Measurements from ENCODE around the gene SNTB2. TPM values are rescaled to one million over a fixed set of nuclear protein-coding genes. Genes with fewer than 3 reads are reported as not detected.
A peak's percentile ranks its signal among the peaks of the same experiment; 100 is the strongest.

The SNTB2 gene
- total and polyA plus RNA-seq, 4 donors, result 2.1 to 7.8 (median 4.1) TPM

DNA sequence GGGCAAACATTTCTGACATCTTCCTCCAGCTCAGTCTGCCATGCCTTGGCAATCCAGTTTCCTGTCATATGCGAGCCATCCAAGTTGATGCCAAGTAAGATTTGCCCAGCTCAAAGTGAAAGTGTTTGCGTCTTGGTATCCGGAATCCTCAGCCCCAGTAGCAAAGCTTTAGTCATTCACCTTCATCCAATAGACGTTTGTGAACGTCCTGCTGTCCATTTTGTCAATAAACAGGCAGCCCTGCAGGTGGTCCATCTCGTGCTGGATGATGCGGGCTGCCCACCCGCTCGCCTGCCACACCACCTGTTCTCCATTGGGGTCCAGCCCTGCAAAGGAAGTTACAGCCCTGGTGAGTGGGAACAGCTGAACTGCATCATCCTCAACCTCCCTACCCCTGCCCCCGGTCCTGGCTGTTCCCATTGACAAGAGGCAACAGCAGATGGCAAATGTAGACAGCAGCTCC, 141.9 kb downstream of the SNTB2 start:
- peak overlapping the region; percentile 3 to 88 (median 83) for H3K4me3 ChIP-seq (ENCODE audit: low read depth in 1 of 3, low read length in 3 of 3)
- no peak for TF ChIP-seq EGR1 (IDR thresholded peaks at IDR 0.05; ENCODE audit: low read depth in 2 of 2)
- TF ChIP-seq, protein P1, sequence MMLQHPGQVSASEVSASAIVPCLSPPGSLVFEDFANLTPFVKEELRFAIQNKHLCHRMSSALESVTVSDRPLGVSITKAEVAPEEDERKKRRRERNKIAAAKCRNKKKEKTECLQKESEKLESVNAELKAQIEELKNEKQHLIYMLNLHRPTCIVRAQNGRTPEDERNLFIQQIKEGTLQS (IDR thresholded peaks at IDR 0.05), result no peak
- TF ChIP-seq, protein P2, sequence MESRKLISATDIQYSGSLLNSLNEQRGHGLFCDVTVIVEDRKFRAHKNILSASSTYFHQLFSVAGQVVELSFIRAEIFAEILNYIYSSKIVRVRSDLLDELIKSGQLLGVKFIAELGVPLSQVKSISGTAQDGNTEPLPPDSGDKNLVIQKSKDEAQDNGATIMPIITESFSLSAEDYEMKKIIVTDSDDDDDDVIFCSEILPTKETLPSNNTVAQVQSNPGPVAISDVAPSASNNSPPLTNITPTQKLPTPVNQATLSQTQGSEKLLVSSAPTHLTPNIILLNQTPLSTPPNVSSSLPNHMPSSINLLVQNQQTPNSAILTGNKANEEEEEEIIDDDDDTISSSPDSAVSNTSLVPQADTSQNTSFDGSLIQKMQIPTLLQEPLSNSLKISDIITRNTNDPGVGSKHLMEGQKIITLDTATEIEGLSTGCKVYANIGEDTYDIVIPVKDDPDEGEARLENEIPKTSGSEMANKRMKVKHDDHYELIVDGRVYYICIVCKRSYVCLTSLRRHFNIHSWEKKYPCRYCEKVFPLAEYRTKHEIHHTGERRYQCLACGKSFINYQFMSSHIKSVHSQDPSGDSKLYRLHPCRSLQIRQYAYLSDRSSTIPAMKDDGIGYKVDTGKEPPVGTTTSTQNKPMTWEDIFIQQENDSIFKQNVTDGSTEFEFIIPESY (IDR thresholded peaks at IDR 0.05), result no peak
- no peak for TF ChIP-seq SP1 (IDR thresholded peaks at IDR 0.05)
- TF ChIP-seq GABPA (IDR thresholded peaks at IDR 0.05 in 1 of 2, conservative IDR thresholded peaks at IDR 0.05 in 1 of 2), result no peak
- TF ChIP-seq JUND (IDR thresholded peaks at IDR 0.05), result no peak
- no peak for TF ChIP-seq NR2F2 (IDR thresholded peaks at IDR 0.05)
- TF ChIP-seq, protein P3, sequence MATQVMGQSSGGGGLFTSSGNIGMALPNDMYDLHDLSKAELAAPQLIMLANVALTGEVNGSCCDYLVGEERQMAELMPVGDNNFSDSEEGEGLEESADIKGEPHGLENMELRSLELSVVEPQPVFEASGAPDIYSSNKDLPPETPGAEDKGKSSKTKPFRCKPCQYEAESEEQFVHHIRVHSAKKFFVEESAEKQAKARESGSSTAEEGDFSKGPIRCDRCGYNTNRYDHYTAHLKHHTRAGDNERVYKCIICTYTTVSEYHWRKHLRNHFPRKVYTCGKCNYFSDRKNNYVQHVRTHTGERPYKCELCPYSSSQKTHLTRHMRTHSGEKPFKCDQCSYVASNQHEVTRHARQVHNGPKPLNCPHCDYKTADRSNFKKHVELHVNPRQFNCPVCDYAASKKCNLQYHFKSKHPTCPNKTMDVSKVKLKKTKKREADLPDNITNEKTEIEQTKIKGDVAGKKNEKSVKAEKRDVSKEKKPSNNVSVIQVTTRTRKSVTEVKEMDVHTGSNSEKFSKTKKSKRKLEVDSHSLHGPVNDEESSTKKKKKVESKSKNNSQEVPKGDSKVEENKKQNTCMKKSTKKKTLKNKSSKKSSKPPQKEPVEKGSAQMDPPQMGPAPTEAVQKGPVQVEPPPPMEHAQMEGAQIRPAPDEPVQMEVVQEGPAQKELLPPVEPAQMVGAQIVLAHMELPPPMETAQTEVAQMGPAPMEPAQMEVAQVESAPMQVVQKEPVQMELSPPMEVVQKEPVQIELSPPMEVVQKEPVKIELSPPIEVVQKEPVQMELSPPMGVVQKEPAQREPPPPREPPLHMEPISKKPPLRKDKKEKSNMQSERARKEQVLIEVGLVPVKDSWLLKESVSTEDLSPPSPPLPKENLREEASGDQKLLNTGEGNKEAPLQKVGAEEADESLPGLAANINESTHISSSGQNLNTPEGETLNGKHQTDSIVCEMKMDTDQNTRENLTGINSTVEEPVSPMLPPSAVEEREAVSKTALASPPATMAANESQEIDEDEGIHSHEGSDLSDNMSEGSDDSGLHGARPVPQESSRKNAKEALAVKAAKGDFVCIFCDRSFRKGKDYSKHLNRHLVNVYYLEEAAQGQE (IDR thresholded peaks at IDR 0.05), result no peak
- no peak for TF ChIP-seq FOXA2 (IDR thresholded peaks at IDR 0.05)
- TF ChIP-seq, protein P4, sequence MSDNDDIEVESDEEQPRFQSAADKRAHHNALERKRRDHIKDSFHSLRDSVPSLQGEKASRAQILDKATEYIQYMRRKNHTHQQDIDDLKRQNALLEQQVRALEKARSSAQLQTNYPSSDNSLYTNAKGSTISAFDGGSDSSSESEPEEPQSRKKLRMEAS (IDR thresholded peaks at IDR 0.05), result no peak
- H3K27ac ChIP-seq (ENCODE audit: low read depth in 1 of 2, low read length in 2 of 2), result peak overlapping the region; percentile 85 to 87
- H3K9me3 ChIP-seq (ENCODE audit: control insufficient read depth in 4 of 4, low read length in 3 of 4), result no peaks in the 10 kb centered on the region
- no peak for DNase-seq (ENCODE audit: low spot score)
- H3K9ac ChIP-seq (ENCODE audit: low read depth in 1 of 2, low read length in 2 of 2), result no peak overlapping the region
- peaks cover 2 to 21% (median 7%) of the 10 kb centered on the region in 4 donors for H3K36me3 ChIP-seq (ENCODE audit: control insufficient read depth in 4 of 4, insufficient read depth in 3 of 4, low read depth in 1 of 4, low read length in 3 of 4)
- no peaks in the 10 kb centered on the region for H3K27me3 ChIP-seq (ENCODE audit: control insufficient read depth in 4 of 4, insufficient read depth in 4 of 4, low read length in 3 of 4)
- peaks cover 22 to 63% (median 51%) of the 10 kb centered on the region in 4 donors for H3K4me1 ChIP-seq (ENCODE audit: control insufficient read depth in 4 of 4, insufficient read depth in 4 of 4, low read length in 3 of 4)
- 52% methylated on average over 10 of the region's 10 CpGs for WGBS

DNA sequence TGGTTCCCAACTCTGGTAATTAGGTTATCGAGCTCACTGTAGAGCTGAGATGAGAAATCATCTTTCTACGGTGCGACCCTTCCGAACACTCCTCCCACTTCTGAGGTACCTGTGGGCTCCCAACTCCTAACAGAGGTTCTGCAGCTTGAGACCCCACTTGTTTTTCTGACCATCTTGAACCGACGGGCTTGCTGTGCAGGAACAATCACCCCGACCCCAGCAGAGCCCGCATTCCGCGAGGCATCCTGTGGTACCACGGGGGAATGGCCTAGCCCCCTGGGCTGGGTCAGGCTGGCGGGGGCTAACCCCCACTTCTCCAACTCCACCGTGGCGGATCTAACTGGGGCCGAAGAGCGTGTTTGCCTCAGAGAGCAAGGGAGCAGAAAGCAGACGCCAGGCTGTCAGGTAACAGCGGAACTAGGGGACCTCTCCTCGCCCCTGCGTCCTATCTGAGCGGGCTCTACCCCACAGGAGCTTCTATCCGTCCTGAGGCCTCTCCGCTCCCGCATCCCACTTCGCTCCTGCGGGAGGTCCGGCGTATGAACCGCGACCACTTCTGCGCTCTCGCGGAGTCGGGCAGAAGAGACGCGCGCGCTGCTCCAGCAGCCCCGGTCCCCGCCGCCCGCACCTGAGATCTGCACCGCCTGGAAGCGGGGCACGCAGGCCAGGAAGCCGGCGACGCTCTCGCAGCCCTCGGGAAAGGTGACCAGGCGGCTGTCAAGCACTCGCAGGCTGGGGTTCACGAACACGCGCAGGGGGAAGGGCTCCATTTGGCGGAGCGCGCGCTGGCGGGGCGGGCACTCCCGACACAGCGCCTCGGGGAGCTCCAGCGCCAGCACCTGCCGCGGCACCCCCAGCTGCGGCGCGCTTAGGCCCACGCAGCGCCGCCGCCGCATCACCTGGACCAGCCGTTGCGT, 142.7 kb downstream of the SNTB2 start:
- peak overlapping the region; percentile 85 to 87 for H3K27ac ChIP-seq (ENCODE audit: low read depth in 1 of 2, low read length in 2 of 2)
- H3K36me3 ChIP-seq (ENCODE audit: control insufficient read depth in 4 of 4, insufficient read depth in 3 of 4, low read depth in 1 of 4, low read length in 3 of 4), result peaks cover 8 to 27% (median 15%) of the 10 kb centered on the region in 4 donors
- peak overlapping the region; percentile 55 to 88 (median 83) for H3K4me3 ChIP-seq (ENCODE audit: low read depth in 1 of 3, low read length in 3 of 3)
- H3K9me3 ChIP-seq (ENCODE audit: control insufficient read depth in 4 of 4, low read length in 3 of 4), result no peaks in the 10 kb centered on the region
- H3K9ac ChIP-seq (ENCODE audit: low read depth in 1 of 2, low read length in 2 of 2), result peak overlapping the region in 1 of 2 donors; percentile 60
- 5% methylated on average over 77 of the region's 77 CpGs for WGBS
- no peaks in the 10 kb centered on the region for H3K27me3 ChIP-seq (ENCODE audit: control insufficient read depth in 4 of 4, insufficient read depth in 4 of 4, low read length in 3 of 4)
- peaks cover 19 to 58% (median 43%) of the 10 kb centered on the region in 4 donors for H3K4me1 ChIP-seq (ENCODE audit: control insufficient read depth in 4 of 4, insufficient read depth in 4 of 4, low read length in 3 of 4)
- DNase-seq (ENCODE audit: low spot score), result no peak
- TF ChIP-seq HNF4A (conservative IDR thresholded peaks at IDR 0.05) (no peak), YY1 (IDR thresholded peaks at IDR 0.05) (no peak), FOXA2 (IDR thresholded peaks at IDR 0.05) (no peak), HNF4G (IDR thresholded peaks at IDR 0.05) (no peak), RAD21 (IDR thresholded peaks at IDR 0.05) (no peak), EGR1 (IDR thresholded peaks at IDR 0.05; ENCODE audit: low read depth in 2 of 2) (no peak)
- TF ChIP-seq, protein P5, sequence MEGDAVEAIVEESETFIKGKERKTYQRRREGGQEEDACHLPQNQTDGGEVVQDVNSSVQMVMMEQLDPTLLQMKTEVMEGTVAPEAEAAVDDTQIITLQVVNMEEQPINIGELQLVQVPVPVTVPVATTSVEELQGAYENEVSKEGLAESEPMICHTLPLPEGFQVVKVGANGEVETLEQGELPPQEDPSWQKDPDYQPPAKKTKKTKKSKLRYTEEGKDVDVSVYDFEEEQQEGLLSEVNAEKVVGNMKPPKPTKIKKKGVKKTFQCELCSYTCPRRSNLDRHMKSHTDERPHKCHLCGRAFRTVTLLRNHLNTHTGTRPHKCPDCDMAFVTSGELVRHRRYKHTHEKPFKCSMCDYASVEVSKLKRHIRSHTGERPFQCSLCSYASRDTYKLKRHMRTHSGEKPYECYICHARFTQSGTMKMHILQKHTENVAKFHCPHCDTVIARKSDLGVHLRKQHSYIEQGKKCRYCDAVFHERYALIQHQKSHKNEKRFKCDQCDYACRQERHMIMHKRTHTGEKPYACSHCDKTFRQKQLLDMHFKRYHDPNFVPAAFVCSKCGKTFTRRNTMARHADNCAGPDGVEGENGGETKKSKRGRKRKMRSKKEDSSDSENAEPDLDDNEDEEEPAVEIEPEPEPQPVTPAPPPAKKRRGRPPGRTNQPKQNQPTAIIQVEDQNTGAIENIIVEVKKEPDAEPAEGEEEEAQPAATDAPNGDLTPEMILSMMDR (IDR thresholded peaks at IDR 0.05; ENCODE audit: low read depth, low read length, missing input control), result no peak
- TF ChIP-seq, protein P1 (IDR thresholded peaks at IDR 0.05), result no peak
- TF ChIP-seq, protein P2 (IDR thresholded peaks at IDR 0.05), result no peak
- TF ChIP-seq, protein P4 (IDR thresholded peaks at IDR 0.05), result no peak

All from liver (tissue), 9 donors.